Stimulated activated CD4-positive, alpha-beta T cell treated with anti-CD3 and anti-CD28 coated beads, TNF-alpha, amount 100 ng/mL, for 4 hours (primary cell): ENCODE results near the gene SAFB2.

Source experiments
- DNase-seq, 3 experiments: peaks; one replicate each; pipeline ENCODE4 v3.0.0-alpha.2; 2020; ENCODE audit warnings: low read depth in 3 of 3

The SAFB2 gene

DNA sequence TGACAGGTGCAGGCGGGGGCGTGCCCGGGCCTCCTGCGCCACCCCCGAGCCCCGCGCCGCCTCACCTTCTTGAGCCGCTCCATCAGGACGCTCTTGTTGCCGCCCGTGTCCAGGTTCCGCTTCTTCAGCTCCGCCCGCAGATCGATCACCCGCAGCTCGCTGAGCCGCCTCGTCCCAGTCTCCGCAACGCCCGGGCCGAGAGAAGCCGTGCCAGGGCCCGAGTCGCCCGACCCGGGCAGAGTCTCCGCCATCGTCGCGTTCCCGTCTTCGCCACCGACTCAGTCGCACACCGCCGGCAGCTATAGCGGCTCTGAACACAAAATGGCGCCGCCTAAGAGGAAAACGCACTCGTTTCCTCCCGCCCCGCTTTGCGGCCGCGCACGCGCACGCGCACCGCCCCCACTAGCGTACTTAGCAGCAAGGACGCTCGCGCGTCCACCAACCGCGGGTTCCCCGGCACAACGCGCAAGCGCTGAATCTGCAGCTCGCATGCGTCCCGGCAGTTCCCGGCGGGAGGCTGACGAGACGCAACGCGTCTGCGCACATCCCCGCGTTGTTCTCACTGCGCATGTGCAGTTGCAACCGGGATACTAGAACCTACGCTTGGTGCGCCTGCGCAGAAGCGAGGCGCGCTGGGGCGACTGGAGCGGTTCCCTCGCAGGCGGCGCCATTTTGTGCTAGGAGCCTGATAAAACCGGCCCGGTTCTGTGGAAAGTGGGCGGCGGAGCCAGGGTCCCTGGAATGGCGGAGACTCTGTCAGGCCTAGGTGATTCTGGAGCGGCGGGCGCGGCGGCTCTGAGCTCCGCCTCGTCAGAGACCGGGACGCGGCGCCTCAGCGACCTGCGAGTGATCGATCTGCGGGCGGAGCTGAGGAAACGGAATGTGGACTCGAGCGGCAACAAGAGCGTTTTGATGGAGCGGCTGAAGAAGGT is at the start of gene SAFB2, which contains the start of gene SAFB:
SAFB2 (minus strand) TSS at position 312 of the 932 bp plus-strand sequence; CDS start at position 251, 61 bp downstream.
SAFB (plus strand) TSS at position 619 of the 932 bp plus-strand sequence; CDS start at position 742, 123 bp downstream.
- DNase-seq, result peak; percentile 97 to 99 (median 99)

DNA sequence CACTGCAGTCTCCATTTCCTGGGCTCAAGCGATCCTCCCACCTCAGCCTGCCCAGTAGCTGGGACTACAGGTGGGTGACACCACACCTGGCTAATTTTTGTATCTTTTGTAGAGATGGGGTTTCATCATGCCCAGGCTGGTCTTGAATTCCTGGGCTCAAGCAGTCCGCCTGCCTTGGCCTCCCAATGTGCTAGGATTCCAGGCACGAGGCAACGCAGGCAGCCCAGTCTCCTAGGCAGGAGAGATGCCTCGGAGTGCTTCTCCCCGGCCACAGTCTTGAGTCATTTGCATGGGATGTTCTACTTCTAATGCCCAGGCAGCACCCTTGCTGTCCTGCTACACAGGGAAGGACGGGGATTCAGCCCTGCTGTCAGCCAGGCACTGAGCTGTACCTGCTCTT is 49.0 kb upstream of the SAFB2 start:
- no peak for DNase-seq

DNA sequence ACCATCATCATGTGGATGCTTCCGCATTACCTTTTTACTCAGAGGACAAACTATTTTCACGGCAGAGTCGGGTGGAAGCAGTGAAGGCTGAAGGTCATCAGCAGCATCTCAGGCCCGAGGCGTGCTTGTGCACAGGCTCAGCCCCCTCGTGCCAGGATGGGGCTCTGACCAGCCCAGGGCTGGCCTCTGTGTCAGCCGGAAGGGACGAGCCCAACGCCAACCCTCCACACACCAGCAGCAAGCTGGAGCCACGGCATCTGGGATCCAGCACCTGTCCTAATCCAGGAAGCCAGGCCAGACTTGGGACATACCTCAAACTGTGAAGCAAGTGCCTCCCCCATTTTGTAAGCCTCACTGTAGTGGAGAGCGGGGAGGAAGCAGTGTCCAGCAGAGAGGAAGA is 46.6 kb upstream of the SAFB2 start:
- DNase-seq, result no peak

DNA sequence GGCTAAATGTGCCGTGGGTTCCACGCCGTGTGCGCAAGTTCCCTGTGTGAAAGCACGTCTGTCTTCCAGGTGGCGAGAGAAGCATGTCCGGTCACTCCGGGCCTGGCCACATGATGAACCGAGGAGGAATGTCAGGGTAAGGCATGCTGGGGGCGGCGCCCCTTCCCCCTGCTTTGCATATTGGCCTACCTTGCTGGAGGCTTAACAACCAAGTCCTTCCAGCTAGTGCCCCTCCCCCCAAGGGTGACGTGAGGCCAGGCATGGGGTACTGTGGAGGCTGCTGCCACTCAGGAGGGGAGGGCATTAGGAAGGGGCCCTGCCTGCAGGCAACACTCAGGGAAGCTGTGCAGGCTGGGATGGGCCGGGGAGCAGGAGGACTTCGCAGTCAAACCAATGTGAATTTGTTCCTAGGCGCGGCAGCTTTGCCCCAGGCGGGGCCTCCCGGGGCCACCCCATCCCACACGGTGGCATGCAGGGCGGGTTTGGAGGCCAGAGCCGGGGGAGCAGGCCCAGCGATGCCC is 45.2 kb upstream of the SAFB2 start:
- DNase-seq, result no peak

DNA sequence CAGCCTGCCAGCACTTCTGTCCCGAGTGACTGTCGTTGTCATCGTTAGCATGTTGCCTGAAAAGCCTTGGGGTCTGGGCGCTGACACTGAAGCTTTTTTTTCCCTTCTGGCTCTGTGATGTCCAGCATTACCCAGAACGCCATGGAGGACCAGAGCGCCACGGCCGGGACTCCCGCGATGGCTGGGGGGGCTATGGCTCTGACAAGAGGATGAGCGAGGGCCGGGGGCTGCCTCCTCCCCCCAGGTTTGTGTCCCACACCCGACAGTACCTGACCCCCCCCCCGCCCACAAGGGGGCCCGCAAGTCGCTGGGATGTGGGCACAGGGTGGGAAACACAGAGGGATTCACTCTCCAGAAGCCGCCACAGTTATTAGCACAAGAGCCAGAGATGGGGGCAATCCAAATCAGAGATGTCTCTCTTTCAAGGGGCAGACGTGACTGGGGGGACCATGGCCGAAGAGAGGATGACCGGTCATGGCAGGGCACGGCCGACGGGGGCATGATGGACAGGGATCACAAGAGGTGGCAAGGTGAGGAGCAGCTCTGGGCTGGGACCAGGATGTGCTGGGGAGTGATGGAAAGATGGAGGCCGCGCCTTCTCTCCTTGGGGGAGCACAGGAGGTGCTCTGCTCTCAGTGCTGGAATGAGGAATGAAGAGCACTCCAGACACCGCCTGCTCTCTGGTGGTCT is 44.5 kb upstream of the SAFB2 start:
- no peak for DNase-seq

DNA sequence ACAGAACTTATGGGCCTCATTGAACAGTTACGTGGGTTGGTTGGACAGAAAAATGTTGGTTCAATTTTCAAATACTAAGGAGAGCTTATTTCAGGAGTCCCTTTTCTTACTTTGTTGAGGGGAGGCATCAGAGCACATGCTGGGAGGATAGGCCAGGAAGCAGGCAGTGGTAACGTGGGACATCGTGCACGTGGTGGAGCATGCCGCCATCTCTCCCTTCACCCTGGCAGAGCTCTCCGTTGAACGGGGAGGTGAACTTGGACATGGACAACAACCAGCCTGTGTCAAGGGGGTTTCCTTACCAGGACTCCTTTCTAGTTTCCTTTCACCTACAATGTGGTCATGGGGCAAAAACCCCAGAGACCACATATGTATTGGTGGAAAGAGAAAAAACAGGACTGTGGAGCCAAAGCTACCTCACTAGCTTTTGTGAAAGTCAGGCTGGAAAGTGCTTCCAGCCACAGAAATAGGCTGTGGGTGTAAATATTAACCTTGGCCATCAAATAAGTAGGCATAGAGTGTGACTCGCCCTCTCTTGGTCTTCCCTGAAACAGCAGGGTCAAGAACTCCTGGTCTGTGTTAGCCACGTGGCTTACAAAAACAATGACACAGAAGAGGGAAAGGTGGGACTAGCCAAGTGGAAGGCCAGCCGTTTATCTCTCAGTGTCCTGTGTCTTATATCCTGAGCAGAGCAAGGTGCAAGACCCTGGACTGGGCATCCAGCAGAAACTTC is 43.4 kb upstream of the SAFB2 start:
- no peak for DNase-seq

DNA sequence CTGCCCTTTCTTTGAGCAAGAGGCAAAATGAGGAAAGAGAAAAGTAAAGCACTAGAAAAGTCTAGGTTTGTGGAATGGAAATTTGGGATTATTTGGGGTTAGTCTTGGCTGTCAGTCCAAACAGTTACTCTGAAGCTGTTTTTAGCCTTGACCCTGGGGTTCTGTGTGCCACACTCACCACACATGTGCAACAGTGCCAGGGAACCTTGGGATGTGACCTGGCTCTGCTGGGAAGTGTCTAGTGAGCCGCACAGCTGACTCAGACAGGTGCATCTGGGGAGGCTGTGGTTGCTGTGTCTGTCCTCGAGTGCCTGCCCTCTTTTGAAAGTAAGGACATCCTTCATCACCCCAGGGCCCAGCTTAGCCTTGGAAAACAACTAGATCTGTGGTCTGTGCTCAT is 41.9 kb upstream of the SAFB2 start:
- no peak for DNase-seq

DNA sequence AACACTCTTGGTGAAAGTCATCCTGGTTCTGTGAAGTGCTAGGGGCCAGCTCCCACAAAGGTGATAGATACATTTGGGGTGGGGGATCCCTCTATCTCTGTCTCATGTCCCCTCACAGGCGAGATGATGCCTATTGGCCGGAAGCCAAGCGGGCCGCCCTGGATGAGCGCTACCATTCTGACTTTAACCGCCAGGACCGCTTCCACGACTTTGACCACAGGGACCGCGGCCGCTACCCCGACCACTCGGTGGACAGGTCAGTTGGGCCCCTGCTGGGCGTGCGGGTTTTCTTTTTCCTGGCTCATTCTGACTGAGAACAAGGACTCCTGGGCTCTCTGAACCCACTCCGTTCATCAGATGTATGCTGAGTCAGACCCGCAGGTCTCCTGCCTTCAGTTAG is 41.3 kb upstream of the SAFB2 start:
- no peak for DNase-seq

DNA sequence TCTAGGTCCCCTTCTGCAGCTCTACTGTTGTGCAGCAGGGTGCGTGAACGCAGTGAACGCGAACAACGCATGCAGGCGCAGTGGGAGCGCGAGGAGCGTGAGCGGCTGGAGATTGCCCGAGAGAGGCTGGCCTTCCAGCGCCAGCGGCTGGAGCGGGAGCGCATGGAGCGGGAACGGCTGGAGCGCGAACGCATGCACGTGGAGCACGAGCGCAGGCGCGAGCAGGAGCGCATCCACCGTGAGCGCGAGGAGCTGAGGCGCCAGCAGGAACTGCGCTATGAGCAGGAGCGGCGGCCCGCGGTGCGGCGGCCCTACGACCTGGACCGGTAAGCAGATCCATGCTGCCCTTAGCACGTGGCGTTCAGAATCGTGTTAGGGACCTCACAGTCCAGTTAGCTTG is 38.9 kb upstream of the SAFB2 start:
- no peak for DNase-seq

DNA sequence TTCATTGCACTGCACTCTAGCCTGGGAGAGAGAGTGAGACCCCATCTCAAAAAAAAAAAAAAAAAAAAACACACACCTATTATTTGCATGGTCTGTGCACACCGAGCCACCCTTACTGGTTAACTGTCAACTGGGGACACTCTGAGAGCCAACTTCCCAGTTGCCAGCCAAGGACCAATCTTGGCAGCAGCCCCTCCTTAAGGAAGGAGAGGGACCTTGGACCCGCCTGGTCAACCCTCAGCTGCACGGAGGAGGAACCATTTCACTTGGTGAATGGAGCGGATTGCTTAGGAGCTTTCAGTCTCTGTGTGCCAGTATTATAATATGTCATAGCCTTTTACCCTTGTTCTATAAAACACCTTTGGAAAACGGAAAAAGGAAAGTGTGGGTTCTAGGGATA is 32.8 kb upstream of the SAFB2 start:
- DNase-seq, result no peak

DNA sequence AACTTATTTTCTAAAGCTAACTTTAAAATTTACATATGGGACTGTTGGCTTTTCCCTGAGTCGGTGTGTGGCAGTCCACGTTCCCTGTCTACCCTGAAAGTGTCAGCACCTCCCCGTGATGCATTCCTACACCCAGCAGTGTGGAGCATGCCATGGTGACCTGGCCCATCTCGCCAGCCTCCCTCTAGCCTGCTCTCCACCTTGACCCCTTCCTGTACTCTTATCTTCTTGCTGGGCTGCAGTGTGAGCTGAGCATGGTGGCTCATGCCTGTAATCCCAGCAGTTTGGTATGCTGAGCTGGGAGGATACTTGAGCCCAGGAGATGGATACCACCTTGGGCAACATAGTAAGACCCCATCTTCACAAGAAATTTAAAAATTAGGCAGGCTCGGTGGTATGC is 32.4 kb upstream of the SAFB2 start:
- no peak for DNase-seq

DNA sequence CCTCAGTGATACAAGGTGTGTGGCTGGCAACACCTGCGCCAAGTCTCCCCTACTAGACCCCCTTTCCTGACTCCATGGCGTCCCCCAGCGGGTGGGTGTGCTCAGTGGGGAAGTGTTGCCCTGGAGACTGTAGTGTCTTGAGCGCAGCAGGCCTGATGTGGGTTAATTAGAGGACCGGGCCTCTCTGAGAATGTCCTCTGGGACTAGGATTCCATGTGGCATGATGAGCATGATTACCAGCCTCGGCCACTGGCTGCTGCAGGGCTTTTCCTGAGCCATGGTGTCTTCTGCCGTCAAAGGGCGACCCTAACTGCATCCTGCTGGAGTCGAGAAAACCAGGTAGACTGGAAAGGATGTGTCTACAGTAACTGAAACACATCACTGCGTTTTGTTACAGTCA is 29.7 kb upstream of the SAFB2 start:
- DNase-seq, result no peak

DNA sequence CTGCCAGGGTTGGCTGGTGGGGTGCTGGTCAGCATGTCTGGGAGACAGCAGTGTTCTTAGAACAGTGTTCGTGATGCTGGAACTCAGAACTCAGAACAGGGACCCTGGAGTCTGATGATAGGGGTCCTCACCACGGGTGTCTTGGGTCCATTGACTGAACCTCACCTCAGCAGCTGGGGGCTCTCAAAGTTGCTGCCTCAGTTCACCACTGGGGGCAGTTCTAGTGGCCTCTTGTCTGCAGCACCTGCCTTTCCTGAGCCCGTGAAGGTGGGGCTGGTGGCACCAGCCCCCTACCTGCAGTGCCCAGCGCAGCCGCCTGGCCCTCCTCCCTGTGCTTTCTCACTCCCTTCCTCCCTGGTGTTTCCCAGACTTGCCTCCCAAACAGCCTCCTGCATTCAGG is 28.8 kb upstream of the SAFB2 start:
- no peak for DNase-seq

DNA sequence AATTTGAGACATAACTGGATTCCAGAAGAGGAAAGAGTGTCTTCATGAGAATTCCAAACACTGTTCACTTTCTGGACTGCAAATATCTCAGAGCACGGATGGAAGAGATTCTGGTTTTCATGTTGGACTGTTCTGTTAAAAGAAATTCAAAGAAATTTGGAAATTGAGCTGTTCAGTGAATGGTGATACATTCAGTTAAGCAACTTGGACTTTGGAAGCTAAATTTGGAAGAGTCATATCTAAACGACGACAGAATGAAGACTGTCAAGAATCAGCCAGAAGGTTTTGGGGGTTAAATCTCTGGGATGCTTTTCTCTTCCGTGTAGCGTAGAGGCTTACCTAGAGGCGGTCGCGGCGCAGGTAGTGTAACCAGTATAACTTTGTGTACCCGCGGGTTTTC is 25.9 kb upstream of the SAFB2 start:
- DNase-seq, result no peak

DNA sequence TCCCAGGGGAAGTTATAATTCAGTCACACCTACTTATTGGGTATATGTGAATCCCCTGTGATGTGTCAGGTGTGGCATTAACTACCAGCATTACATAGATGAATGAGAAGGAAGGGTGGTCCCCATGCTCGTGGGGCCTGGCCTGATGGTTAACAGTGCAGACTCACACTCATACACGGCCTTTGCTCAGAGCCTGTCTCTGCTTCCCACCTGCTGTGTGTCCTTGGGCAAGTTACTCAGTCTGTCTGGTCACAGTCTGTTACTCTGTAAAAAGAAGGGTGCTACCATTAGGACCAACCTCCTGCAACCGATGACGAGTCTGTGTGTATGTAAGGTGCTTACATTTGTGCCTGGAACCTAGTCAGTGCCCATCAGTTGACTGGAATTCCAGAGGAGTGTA is 24.1 kb upstream of the SAFB2 start:
- DNase-seq, result no peak

DNA sequence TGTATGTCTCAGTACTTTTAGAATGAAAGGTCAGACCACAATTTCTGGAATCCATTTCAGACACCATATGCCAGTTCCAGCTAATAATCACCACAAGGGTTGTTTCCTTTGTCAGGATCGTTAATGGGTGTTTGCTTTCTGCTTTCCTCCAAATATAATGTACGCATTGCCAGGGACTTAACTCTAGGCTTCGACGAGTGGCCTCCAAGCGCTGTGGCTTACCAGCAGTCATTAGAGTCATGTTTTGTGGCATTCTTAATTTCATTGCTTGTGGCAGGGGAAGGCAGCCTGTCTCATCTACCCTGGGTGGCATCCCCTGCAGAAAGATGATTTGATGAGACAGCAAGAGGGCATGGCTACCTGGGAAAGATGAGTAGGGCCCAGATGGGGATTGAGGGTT is 22.8 kb upstream of the SAFB2 start:
- DNase-seq, result no peak

DNA sequence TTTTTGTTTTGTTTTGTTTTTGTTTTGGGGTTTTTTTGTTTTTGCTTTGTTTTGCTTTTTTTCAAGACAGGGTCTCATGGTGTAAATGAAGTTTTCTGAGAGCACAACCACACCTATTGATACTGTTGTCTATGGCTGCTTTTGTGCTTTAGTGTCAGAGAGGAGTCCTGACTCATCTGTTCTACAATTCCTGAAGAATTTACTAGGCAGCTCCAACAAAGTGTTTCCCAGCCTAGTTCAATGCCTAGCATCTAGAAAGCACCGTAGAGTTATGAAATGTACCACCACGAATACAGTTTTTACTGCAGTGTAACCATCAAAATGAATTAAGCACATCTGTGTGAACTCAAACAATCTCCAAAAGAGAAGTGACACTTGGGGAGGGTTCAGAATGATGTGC is 21.5 kb upstream of the SAFB2 start:
- no peak for DNase-seq

DNA sequence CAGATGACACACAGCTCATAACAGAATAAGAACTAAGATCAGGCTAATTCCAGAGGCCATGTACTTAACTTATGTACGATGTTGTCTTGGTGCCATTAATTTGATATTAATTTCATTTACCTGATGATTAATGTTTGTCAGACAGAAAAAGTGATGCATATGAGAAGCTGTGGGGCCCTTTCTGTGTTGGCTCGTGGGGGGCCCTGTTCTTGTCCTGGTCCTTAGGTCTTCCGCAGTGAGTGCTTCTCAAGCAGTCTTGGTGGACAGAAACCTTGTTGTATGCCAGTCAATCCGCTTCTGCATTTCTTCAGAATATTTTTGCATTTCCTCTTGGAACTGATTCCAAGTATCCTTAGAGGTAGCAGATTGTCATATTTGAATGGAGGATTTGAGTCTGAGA is 20.5 kb upstream of the SAFB2 start:
- no peak for DNase-seq

DNA sequence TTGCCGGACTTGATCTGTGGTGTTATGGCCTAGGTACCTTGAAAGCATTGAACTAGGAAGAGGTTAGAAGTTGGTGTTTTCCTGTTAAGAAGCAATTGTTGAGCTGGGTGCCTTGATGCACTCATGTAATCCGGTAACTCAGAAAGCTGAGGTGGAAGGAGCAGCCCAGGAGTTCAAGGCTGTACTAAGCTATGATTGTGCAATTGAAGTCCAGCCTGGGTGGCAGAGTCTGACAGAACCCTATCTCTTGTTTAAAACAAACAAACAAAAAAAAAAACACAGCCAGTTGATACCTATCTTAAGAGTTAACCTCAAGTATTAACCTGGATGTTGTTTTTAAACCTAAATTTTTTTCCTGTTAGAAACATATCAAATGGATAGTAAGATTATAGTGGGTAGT is 19.6 kb upstream of the SAFB2 start:
- DNase-seq, result no peak

DNA sequence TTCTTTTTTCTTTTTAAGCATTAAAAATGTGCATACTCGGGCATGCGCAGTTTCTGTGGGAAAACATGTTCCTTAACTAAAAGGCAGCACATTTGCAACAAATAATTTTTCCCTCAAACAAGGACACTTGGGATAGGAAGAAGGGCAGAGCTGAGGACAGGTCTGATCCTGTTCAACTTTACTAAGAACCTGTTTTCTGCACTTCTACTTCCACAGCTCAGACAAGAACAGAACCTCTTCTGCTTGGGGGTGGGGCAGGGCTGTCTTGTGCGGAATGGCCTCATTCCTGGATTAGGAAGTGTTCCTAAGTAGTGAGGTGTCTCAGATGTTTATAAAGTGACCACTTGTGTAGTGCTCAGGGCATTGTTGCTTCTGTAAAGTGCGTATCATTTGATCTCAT is 18.6 kb upstream of the SAFB2 start:
- DNase-seq, result no peak

DNA sequence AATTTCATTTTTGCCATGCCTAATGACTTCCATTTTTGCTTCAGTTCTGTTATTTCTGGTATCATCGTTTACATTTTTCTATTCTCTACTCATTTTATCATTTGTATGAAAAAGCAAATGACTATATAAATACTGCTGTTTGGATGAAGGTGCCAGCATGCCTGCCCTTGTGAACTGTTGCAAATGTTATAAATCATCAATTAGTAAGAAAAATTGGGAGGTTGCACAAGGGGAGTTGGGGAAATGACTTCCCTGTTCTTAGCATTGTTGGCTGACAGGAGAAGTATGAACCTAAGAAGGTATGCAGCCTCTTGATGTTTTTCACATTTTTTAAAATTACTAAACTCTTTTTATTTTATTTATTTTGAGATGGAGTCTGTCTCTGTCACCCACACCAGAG is 15.4 kb upstream of the SAFB2 start:
- no peak for DNase-seq

DNA sequence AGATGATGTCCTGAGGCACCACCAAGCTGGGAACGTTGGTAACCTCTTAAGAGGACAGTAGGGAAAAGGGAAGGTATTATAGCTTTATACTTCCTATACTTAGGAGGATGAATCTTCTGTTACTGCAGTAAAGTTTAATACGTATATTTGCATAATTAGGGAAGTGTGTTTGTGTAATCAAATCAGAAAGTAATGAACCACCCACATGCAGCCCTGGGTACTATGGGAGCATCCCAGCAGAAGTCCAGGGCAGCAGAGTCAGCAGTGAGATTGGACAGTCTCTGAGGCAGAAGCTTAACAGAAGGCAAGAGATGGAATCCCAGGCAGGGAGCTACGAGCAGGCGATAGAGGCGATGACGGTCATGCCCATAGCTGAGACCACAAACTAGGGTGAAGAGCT is 12.9 kb upstream of the SAFB2 start:
- no peak for DNase-seq
